HG03135 (cell line): ENCODE measurements around the gene L3MBTL2.

Source experiments
- ATAC-seq: cut with Tn5 transposase; IDR thresholded peaks from one replicate; pipeline ENCODE4 v1.9.1; 2021; ENCODE audit warnings: mild to moderate bottlenecking, moderate library complexity; ENCODE audit not compliant: unreplicated experiment

Gene L3MBTL2

DNA sequence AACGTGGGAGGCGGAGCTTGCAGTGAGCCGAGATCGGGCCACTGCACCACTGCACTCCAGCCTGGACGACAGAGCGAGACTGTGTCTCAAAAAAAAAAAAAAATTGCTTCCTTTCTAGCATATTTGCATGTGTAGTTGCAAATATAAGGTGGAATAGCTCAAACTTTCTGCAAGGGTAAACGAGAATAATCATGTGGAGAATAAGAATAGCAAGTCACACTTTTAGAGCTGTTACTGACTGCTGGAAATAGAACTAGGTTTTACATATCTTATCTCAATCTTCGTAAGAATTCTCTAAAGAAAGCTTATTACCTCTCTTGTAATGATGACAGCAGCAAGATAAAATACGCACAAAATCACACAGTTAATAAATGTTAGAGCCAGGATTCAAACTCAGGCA lies 1.6 kb downstream of the L3MBTL2 start:
- ATAC-seq = no peak

DNA sequence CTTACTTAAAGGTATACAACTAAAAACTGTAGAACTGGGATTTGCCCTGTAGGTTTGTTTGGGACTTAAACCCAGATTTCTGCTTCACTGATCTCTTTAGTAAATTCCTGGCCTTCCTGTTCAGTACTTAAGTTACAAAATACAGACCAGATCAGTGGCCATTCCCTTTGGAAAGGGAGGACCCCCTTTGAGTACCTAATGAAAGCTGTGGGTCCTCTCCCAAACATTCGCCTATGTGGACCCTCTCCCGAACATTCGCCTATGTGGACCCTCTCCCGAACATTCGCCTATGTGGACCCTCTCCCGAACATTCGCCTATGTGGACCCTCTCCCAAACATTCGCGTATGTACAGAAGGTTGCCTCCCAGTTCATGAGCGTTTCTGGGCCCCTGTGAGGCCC lies 10.3 kb downstream of the L3MBTL2 start:
- ATAC-seq = no peak

- no peak for ATAC-seq
Observed at GRCh38 chr22:41215926-41216325, 10.8 kb downstream of the L3MBTL2 start.

DNA sequence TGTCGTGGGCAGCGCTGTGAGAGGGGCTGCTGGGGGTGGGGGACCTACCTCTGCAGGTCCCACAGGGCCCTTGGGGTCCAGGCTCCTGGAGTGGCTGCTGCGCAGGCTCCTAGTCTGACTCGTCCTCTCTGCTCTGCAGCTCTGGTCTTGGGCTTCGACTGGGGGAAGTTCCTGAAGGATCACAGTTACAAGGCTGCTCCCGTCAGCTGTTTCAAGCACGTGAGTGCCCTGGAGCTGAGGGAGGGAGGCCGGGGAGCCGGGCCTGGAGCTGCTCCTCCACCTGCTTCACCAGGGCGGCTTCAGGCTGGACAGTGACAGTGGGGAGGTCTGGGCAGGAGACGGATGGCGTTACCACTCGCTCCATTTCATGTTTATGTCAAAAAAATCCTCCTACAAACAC lies 11.9 kb downstream of the L3MBTL2 start:
- ATAC-seq = no peak

DNA sequence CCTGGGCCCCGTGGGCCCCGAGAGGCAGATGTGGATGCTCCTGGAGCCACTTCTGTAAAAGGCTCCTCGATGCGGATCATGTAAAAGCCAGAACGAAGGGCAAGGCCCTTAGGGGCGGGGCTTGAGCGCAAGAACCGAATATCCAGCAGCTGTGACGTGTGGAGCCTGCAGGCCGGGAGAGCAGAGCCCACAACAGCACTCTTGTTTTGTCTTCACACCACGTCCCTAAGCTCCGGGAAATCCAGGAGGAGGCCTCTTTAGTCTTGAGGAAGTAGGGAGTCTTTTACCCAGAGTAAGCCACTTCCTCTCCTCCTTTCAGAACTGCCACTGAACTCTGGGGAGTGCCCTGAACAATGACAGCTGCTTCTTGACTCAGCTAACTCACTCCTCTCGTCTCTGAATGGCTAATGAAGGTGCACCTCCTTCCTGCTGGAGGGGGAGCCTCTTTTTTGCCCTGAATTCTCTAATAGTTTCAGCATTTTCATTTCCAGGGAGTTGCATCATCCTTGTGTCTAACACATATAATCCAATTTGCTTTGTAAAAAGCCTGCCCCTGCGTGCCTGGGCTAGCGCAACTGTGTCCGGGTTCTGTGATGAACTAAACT lies 12.5 kb downstream of the L3MBTL2 start:
- ATAC-seq = no peak

- no peak for ATAC-seq
Observed at GRCh38 chr22:41222846-41223507, 17.9 kb downstream of the L3MBTL2 start.

DNA sequence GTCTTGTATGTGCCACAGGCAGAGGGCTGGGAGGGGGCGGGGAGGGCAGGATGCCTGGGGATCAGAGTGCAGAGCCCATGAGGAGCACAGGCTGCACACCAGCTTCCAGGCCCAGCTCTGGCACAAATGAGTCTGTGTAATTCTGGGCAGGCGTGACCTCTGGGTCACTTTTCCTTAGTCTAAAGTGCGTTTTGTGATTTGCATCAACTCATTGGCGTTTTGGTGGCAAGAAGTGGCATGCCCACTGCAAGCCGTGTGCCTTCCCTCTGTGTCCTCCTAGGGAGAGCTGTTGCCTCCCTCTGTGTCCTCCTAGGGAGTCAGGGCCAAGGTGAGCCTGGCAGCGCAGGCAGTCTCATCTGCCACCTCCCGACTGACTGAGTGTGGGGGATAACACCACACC lies 18.4 kb downstream of the L3MBTL2 start:
- no peak for ATAC-seq

DNA sequence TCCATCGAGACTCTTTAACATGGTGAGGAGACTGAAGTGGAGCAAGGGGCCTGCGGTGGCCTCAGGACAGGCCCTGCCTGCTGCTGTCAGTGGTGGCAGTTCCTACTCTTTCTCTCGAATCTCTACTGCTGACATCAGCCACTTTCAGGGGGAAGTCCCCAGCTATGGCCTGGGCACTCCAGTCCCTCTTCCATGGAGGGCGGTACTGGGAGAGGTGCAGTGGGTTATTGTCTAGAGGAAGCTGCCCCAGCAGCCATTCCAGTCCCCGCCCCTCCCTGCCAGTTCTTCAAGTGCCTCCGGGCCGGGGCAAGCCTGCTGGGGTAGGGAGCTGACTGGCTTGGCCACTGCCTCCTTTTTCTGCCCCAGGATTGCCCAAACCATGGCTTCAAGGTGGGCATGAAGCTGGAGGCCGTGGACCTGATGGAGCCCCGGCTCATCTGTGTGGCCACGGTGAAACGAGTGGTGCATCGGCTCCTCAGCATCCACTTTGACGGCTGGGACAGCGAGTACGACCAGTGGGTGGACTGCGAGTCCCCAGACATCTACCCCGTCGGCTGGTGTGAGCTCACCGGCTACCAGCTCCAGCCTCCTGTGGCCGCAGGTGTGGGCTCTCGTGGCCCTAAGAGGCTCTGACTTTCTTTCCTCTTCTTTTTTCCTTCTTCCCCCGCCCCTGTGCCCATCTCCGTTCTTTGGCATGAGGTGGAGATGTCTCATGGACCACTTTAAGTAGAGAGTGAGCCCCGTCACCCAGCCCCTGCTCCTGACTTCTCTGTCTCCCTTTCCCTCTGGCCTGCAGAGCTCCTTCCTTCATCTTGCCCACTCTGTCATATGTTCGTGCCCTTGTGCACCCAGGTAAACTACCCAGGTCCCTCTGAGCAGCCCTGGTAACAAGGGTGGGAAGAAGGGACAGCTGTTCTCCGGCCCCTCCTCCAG lies 21.9 kb downstream of the L3MBTL2 start:
- no peak for ATAC-seq

GRCh38 chr22:41229215-41229614 lies 24.1 kb downstream of the L3MBTL2 start:
- ATAC-seq = no peak

GRCh38 chr22:41229730-41230400 lies 24.8 kb downstream of the L3MBTL2 start:
- ATAC-seq = no peak

DNA sequence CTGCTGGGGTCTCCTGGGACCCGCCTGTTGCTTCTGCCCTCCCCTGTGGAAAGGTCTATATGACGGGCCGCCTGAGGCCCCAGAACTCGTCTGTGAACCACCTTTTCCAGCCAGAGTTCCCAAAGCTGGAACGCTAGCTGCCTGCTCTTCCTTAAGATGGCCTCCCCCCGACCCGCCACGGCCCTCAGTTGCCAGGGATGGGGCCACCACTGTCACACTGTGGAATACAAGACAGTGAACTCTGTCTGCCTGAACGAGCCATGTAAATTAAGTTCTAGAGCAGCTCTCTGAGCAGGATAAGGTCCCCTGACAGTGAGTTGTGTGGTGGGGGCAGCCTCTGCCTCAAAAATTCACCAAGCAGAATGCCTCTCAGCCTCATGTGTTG lies 25.3 kb downstream of the L3MBTL2 start:
- no peak for ATAC-seq

GRCh38 chr22:41231369-41231768 lies 26.3 kb downstream of the L3MBTL2 start:
- no peak for ATAC-seq

- no peak for ATAC-seq
Observed at GRCh38 chr22:41234815-41235695, 29.9 kb downstream of the L3MBTL2 start.

GRCh38 chr22:41237036-41237706 lies 32.1 kb downstream of the L3MBTL2 start:
- ATAC-seq = no peak

DNA sequence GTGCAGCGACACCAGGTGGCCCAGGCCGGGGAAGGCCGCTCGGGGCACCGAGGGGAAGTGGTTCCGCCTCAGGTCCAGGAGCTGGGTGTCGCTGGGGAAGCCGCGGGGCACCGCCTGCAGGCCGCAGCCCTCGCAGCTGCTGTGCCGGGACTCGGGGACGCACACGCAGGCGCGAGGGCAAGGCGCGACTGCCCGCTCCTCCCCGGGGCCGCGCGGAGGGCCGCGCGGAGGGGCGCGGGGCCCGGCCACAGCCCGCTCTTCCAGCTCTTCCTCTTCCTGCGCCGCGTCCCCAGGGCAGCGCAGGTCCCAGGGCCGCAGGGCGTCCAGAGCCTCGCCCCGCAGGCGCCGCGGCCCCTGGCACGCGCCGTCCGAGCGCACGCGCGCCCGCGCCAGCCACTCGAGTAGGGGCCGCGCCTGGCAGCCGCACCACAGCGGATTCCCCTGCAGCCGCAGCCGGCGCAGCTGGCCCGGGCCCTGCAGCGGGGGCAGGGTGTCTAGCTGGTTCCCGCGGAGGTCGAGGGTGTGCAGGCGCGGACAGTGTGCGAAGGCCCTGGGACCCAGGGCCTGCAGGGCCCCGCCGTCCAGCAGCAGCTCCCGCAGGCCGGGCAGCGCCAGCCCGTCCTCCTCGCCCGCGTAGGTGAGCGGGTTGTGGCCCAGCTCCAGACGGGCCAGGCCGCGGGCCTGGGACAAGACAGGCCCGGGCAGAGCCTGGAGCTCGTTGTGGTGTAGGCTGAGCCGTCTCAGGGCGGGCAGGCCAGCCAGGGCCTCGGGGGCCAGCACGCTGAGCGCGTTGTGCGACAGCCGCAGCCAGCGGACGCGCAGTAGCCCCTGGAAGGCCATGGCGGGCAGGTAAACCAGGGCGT lies 32.8 kb downstream of the L3MBTL2 start:
- peak; percentile 76 for ATAC-seq

- ATAC-seq = no peak
Observed at GRCh38 chr22:41238570-41239442, 33.7 kb downstream of the L3MBTL2 start.

DNA sequence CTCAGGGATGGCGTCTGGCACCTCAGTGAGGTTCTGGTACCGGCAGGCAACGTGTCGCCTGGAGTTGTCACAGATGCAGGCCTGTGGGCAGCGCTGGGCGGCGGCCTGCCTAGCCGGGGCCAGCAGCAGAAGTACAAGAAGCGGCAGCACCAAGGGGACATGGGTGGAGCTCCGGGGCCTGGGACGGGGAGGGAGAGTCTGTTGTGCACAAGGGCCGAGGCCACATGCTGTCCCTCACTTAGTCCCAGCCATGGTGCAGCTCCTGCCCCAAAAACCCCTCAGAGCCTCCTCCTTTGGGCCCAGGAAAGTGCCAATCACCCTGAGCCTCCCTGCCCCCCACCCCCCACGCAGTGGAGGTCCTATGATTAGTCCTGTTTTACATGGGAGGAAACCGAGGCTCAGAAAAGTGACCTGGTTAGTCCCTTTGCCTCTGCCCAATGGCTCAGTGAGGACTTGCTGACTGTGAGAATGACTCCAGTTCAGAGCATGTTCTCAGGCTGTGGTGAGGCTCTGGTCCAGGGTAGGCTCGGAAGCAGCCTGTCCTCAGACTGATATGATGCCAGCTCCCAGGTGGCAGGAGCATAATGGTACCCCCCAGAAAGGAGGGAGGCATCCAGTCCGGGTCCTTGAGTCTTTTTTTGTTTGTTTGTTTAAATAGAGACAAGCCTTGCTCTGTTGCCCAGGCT lies 34.5 kb downstream of the L3MBTL2 start:
- ATAC-seq = no peak
